OCI-LY3 (cell line): ENCODE data around the gene NUB1.

Source experiments
- H2AFZ ChIP-seq: fragments of 200-600, 300-600 bp; shearing (Covaris generic); 2 replicates; pipeline ENCODE4 v1.6.0; 2014; ENCODE audit warnings: antibody characterized with exemption, low read depth, low read length
- H3K27ac ChIP-seq: fragments of 200-600, 300-600 bp; sonication (generic); 2 replicates; pipeline ENCODE4 v1.5.1; 2014; ENCODE audit warnings: mild to moderate bottlenecking, low read length, moderate library complexity, mixed read lengths
- H3K27me3 ChIP-seq: fragments of 200-600, 300-600 bp; sonication (generic); 2 replicates; pipeline ENCODE4 v1.6.1; 2014; ENCODE audit warnings: low read depth, low read length, mixed read lengths
- H3K36me3 ChIP-seq: fragments of 200-600, 300-600 bp; sonication (generic); replicated peaks from 2 replicates; pipeline ENCODE3; 2014; ENCODE audit warnings: low read depth, low read length, mixed read lengths
- H3K4me1 ChIP-seq: fragments of 300-600, 200-600 bp; sonication (generic); 2 replicates; pipeline ENCODE4 v1.6.1; 2014; ENCODE audit warnings: low read length, mixed read lengths
- H3K4me2 ChIP-seq: fragments of 200-600, 300-600 bp; sonication (generic); 2 replicates; pipeline ENCODE4 v1.6.1; 2014; ENCODE audit warnings: low read length, mixed read lengths
- H3K4me3 ChIP-seq: fragments of 300-600, 200-600 bp; sonication (generic); 2 replicates; pipeline ENCODE4 v1.5.1; 2014; ENCODE audit warnings: antibody characterized with exemption, mild to moderate bottlenecking, low read length, moderate library complexity
- H3K79me2 ChIP-seq: fragments of 300-600, 200-600 bp; shearing (Covaris generic); 2 replicates; pipeline ENCODE4 v1.6.1; 2014; ENCODE audit warnings: mild to moderate bottlenecking, low read length, mixed read lengths
- H3K9ac ChIP-seq: fragments of 300-600, 200-600 bp; shearing (Covaris generic); 2 replicates; pipeline ENCODE4 v1.6.0; 2014; ENCODE audit warnings: mild to moderate bottlenecking, low read length, moderate library complexity
- H3K9me3 ChIP-seq: fragments of 200-600, 300-600 bp; shearing (Covaris generic); 2 replicates; pipeline ENCODE4 v1.6.1; 2014; ENCODE audit warnings: low read length, mixed read lengths; ENCODE audit not compliant: insufficient read depth
- H4K20me1 ChIP-seq: fragments of 200-600, 300-600 bp; sonication (generic); 2 replicates; pipeline ENCODE4 v1.6.1; 2016; ENCODE audit warnings: low read length, mixed read lengths; ENCODE audit not compliant: insufficient read depth
- CTCF ChIP-seq: fragments of 200-600, 300-600 bp; sonication (generic); IDR thresholded peaks from 2 replicates; pipeline ENCODE4 v1.5.1; 2014; ENCODE audit warnings: antibody characterized with exemption, low read length, low read depth
- EZH2phosphoT487 ChIP-seq: fragments of 200-600 bp; shearing (Covaris generic); IDR thresholded peaks from 2 replicates; pipeline ENCODE4 v1.6.1; 2018; ENCODE audit warnings: antibody characterized with exemption, mixed run types, low read depth

Gene NUB1

GRCh38 chr7:151340794-151341356 lies 737 bp upstream of the NUB1 start:
- H4K20me1 ChIP-seq = peaks cover 5% of the 10 kb centered on the region; the same call in 1 of the 2 replicates
- 0 out of 2 replicates have a peak overlapping the region, but pooled peaks have one; percentile 79 for H3K27ac ChIP-seq
- H3K9ac ChIP-seq = no peak overlapping the region
- H3K27me3 ChIP-seq = no peaks in the 10 kb centered on the region
- H3K4me3 ChIP-seq = peak overlapping the region; percentile 86
- peaks cover 12% of the 10 kb centered on the region for H3K36me3 ChIP-seq
- no peak for TF ChIP-seq CTCF
- no peak for TF ChIP-seq EZH2phosphoT487
- H3K4me1 ChIP-seq = peaks cover 35% of the 10 kb centered on the region
- H2AFZ ChIP-seq = no peak overlapping the region; the same call in 1 of the 2 replicates
- H3K9me3 ChIP-seq = no peaks in the 10 kb centered on the region
- H3K79me2 ChIP-seq = peaks cover 8% of the 10 kb centered on the region
- peak overlapping the region; percentile 75 for H3K4me2 ChIP-seq

GRCh38 chr7:151342102-151342646 lies 562 bp downstream of the NUB1 start:
- TF ChIP-seq EZH2phosphoT487 (no peak), CTCF (no peak)
- peaks cover 5% of the 10 kb centered on the region; the same call in 1 of the 2 replicates for H4K20me1 ChIP-seq
- H3K27ac ChIP-seq = peak overlapping the region; percentile 75
- H3K27me3 ChIP-seq = no peaks in the 10 kb centered on the region
- peak overlapping the region; percentile 70 for H3K9ac ChIP-seq
- peaks cover 35% of the 10 kb centered on the region for H3K4me1 ChIP-seq
- no peaks in the 10 kb centered on the region for H3K9me3 ChIP-seq
- H3K36me3 ChIP-seq = peaks cover 22% of the 10 kb centered on the region
- H3K4me3 ChIP-seq = peak overlapping the region; percentile 86
- H3K4me2 ChIP-seq = peak overlapping the region; percentile 63
- peaks cover 8% of the 10 kb centered on the region for H3K79me2 ChIP-seq
- 0 out of 2 replicates have a peak overlapping the region, but pooled peaks have one; percentile 32 for H2AFZ ChIP-seq

GRCh38 chr7:151342811-151343210 lies 1.2 kb downstream of the NUB1 start:
- Histone ChIP-seq H3K27me3 (no peaks in the 10 kb centered on the region), H3K27ac (peak overlapping the region; percentile 70), H3K9ac (peak overlapping the region; percentile 34), H2AFZ (no peak overlapping the region), H3K4me3 (peak overlapping the region; percentile 86), H3K4me1 (peaks cover 35% of the 10 kb centered on the region), H3K4me2 (peak overlapping the region; percentile 63), H4K20me1 (peaks cover 5% of the 10 kb centered on the region; the same call in 1 of the 2 replicates), H3K9me3 (no peaks in the 10 kb centered on the region), H3K79me2 (peaks cover 8% of the 10 kb centered on the region), H3K36me3 (peaks cover 24% of the 10 kb centered on the region)
- TF ChIP-seq EZH2phosphoT487 (no peak), CTCF (no peak)

GRCh38 chr7:151343516-151343915 lies 1.9 kb downstream of the NUB1 start:
- peak overlapping the region; percentile 63; the same call in 1 of the 2 replicates for H3K4me2 ChIP-seq
- no peak overlapping the region for H2AFZ ChIP-seq
- H3K9me3 ChIP-seq = no peaks in the 10 kb centered on the region
- H3K27me3 ChIP-seq = no peaks in the 10 kb centered on the region
- no peak overlapping the region for H3K9ac ChIP-seq
- no peak overlapping the region for H3K27ac ChIP-seq
- H4K20me1 ChIP-seq = peaks cover 5% of the 10 kb centered on the region; the same call in 1 of the 2 replicates
- no peak for TF ChIP-seq EZH2phosphoT487
- TF ChIP-seq CTCF = no peak
- no peak overlapping the region for H3K4me3 ChIP-seq
- peaks cover 8% of the 10 kb centered on the region for H3K79me2 ChIP-seq
- peaks cover 35% of the 10 kb centered on the region for H3K4me1 ChIP-seq
- H3K36me3 ChIP-seq = peaks cover 28% of the 10 kb centered on the region
